ENCODE data around the gene FAM120A.
"Not testable (repeated sequence)": the region's sequence is repeated elsewhere in the genome, so short reads cannot be mapped to it uniquely, and the experiment has no call there.

FAM120A gene, protein sequence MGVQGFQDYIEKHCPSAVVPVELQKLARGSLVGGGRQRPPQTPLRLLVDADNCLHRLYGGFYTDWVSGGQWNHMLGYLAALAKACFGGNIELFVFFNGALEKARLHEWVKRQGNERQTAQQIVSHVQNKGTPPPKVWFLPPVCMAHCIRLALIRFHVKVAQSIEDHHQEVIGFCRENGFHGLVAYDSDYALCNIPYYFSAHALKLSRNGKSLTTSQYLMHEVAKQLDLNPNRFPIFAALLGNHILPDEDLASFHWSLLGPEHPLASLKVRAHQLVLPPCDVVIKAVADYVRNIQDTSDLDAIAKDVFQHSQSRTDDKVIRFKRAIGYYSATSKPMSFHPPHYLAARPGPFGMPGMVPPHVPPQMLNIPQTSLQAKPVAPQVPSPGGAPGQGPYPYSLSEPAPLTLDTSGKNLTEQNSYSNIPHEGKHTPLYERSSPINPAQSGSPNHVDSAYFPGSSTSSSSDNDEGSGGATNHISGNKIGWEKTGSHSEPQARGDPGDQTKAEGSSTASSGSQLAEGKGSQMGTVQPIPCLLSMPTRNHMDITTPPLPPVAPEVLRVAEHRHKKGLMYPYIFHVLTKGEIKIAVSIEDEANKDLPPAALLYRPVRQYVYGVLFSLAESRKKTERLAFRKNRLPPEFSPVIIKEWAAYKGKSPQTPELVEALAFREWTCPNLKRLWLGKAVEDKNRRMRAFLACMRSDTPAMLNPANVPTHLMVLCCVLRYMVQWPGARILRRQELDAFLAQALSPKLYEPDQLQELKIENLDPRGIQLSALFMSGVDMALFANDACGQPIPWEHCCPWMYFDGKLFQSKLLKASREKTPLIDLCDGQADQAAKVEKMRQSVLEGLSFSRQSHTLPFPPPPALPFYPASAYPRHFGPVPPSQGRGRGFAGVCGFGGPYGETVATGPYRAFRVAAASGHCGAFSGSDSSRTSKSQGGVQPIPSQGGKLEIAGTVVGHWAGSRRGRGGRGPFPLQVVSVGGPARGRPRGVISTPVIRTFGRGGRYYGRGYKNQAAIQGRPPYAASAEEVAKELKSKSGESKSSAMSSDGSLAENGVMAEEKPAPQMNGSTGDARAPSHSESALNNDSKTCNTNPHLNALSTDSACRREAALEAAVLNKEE

GRCh38 chr9:93450945-93451815, at the start of gene FAM120A:
TSS of gene FAM120A (plus strand) at chr9:93451685. CDS start at chr9:93451916, 231 bp downstream.
- peak; percentile 72 to 79 for DNase-seq

DNA sequence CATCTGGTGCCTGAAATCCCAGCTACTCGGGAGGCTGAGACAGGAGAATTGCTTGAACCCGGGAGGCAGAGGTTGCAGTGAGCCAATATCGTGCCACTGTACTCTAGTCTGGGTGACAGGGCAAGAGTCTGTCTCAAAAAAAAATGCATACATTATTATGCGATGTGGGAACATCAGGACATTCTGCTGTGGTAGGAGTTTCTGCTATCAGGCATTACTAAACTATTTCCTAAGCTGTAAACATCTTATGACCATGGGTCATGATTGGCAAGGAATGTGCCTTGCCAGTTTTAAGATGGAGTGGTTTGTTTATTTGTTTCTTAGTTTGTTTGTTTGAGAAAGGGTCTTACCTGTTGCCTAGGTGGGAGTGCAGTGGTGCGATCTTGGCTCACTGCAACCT, 45.1 kb upstream of the FAM120A start:
- DNase-seq, result no peak

- DNase-seq, result no peak
These were observed 38.0 kb upstream of the FAM120A start for GRCh38 chr9:93413530-93413929.

DNA sequence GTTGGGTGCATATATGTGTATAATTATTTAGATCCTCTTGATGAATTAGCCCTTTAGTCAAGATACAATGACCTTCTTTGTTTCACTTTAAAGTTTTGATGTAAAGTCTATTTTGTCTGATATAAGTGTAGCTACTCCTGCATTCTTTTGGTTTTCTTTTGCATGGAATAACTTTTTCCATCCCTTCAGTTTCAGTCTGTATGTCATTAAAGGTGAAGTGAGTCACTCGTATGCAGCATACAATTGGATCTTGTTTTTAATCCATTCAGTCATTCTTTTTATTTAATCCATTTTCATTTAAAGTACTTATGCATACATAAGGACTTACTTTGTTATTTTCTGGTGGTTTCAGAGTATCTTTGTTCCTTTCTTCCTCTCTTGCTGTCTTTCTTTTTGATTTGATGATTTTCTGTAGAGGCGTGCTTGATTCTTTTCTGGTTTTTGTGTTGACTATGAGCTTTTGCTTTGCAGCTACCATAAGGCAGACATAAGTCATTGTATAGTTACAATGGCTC, 36.3 kb upstream of the FAM120A start:
- no peak for DNase-seq

- no peak for DNase-seq
These were observed 34.8 kb upstream of the FAM120A start for GRCh38 chr9:93416530-93417235.

- no peak for DNase-seq
These were observed 33.9 kb upstream of the FAM120A start for GRCh38 chr9:93417538-93417937.

GRCh38 chr9:93419023-93419422, 32.5 kb upstream of the FAM120A start:
- DNase-seq, result no peak

- no peak for DNase-seq
These were observed 28.4 kb upstream of the FAM120A start for GRCh38 chr9:93422977-93423616.

DNA sequence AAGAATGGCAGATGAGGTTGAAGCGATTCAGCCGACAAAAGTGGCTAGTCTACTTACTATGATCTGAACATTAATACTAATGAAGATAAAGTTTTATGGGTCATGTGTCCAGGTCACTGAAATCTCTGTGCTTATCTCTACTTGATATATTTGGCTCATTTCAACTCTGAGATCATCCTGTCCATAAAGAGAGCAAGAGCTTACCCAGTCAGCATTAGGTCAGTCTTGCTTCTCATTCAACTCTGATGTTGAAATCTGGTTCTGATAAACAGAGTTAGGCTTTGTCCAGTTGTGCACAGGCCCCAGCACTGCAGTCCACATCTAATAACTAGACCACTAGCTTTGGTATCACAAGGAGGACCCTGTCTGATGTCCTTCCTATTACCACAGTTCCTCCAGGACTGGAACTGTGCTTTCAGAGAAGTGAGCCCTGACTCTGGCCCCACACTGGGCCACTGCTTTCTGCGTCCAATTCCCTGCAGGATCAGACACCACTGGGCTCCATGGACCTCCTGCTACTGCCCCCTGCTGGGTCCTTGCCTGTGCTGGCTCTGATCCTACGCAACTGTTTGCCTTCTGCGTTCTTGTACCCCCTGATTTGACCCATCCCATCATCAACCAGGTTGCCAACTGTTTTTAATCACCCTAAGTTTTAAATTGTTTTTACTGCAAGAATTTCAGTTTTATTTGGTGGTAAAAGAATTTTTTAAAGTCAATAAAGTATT, 23.7 kb upstream of the FAM120A start:
- no peak for DNase-seq

DNA sequence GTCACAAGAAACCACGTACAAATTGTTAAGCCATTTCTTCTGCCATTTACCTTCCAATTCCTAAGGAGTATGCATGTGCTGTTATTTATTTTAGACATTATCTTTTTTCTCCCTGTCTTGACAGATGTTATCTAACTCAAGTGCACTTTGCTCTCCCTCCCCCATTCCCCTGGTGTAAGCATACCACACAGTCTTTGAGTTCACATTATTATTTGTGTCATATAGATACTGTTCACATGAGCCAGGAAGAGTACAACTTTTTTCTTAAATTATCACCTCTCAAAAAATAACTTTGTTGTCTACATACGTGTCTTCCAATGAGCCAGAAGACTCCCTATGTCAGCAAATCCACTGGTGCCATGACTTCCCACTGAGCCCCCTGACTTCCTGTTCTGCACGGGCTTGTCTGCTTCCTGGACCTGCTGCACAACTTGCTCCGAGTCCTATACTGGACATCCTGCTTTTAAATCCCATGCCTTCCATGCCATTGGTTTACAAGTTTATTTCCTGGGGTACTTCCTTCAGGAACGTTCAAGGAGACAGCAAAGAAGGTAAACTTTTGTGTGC, 19.9 kb upstream of the FAM120A start:
- DNase-seq, result no peak

DNA sequence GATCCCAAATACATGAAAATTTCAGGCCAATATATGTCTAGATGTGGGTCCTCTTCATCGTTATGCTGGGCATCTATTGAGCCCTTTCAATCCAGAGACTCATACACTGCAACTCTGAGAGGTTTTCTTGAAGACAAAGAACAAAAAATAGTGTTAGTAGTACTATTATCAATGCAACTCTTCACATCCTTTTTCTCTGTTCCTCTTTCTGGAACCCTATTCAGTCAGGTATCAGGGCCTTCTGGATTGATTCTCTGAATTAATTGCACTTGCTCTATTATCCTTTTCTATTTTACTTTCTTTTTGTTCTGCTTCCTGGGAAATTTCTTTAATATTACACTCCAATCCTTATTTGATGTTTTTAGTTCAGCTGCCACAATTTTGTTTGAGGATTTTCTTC, 18.5 kb upstream of the FAM120A start:
- DNase-seq, result no peak

DNA sequence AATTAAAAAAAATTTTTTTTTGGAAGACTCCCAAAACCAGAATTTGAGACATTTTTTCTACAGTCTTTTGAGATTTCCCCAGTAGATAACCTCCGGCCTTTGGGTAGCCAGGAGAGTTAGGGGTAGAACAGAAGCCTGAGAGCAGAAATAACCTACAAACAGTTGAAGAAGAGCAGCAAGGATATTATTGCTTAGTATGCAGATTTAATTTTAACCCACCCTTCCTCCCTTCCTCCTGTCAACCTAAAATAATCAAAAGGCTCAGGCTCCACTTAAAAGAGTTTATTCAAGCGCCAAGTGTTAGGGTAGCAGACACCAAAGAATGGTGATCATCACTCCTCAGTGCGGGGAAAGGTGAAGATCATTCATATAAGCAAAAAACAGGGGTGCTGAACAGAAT, 17.4 kb upstream of the FAM120A start:
- no peak for DNase-seq

DNA sequence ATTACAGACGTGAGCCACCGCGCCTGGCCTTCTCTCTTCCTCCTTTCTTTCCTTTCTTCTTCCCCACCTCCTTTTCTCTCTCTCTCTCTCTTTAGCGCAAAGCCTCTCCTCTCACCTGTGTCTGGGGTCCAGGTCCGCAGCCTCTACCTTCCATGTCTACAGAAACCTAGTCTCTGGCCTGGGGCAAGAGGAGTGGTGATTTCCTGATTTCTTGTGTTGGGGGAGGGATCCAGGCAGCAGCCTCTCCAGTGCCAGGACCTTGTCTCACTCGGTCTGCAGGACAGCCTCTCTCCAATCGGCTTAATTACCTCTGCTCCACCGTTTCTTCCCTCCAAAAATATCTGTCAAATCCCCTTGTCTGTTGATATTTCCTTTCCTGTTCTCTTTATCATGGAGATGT, 16.1 kb upstream of the FAM120A start:
- no peak for DNase-seq

DNA sequence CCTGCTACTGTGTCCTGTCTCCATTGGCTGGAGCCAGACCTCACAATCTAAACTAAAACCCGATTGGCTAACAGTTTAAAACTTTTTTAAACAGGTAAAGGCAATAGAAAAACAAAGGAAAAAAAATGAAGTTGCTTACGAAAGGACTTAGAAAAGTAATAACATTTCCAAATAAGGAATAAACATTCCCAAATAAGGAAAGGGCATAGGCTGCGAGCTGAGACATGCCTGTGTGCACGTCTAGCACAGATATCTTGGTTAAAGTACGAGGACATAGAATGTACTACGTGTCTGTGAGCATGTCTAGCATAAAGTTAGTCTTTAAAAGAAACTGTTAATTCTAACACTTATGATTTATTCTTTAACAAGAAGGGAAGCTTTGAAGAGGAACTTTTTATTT, 15.3 kb upstream of the FAM120A start:
- no peak for DNase-seq

DNA sequence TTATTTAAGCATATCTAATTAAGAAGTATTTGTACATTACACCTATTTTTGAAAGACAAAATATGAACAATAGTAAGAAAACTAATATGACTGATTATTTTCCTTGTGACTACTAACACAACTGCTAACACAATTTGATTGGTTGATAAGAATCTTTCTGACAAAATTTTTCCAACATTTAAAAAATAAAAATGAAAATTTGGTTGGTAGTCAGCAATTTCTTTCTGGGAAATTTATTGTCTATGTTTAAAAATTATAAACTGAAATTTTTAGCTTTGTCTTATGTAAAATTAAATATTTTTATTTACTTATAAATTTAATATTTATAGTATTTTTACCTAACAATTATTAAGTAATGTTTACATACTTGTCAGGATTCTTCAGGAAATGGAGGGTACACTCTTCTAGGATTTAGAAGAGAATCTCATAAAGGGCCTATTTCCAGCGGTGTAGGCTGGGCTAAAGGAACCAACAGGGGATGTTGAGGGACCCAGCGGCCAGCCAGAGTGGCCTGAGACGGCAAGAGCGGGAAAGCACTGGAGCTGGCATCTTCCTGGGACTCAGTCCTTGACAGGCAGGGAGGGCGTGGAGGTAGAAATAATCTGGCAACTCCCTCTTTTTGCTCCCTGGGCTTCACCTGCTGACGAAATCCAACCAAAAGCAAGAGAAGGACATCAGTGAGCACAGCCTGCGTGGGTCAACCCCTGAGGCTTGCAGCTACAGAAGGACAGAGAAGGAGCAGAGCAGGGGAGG, 14.7 kb upstream of the FAM120A start:
- no peak for DNase-seq

DNA sequence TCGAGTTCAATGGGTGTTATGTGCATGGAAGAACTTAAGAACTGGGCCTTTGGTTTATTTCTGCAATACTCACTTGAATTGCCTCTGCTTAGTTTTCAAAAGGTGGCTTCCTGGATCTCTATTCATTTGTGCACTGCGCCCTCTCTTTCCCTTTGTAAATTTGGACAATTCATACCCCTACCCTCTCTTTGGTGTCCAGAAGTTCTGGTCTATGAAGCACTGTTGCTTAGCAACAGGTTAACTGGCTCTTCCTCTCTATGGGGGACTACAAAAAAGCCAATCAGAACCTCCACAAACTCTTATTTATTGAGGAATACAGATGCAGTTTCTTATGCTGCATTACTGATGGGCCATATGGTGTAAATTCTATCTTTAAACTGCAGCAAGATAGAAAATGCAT, 13.5 kb upstream of the FAM120A start:
- DNase-seq, result no peak

GRCh38 chr9:93439301-93439700, 12.2 kb upstream of the FAM120A start:
- DNase-seq, result not testable (repeated sequence)

DNA sequence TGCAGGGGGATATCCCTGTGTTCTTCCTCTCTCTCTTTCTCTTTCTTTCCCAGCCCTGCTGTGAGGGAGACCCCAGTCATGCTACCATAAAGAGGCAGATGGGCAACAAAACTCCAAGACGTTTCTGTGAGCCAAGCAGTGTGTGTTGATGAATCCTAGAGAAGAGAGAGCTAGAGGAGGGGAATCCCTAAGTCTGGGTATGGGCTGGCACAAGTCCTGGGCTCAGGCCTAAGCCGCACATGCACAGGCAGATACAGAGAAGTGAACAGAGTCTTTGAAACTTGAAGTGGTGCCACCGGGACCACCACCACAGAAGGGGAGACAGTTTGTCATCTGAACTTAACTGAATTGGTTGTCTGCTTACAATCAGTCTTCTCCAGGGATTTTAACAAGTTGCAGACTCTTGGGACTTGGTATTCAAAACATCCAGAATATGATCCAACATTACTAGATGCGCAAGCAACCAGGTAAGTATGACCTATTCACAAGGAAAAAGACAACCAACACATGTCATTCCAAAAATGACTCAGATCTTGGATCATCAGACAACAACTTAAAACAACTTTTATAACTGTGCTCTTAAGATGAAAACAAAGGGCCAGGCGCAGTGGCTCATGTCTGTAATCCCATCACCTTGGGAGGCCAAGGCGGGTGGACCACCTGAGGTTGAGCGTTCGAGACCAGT, 10.4 kb upstream of the FAM120A start:
- DNase-seq, result no peak

GRCh38 chr9:93446073-93446472, 5.4 kb upstream of the FAM120A start:
- no peak for DNase-seq
